HG03439 (cell line): ENCODE measurements around the gene WFDC9.
"Not testable (repeated sequence)": the region's sequence is repeated elsewhere in the genome, so short reads cannot be mapped to it uniquely, and the experiment has no call there.

Experiments
- ATAC-seq: cut with Tn5 transposase; IDR thresholded peaks from one replicate; pipeline ENCODE4 v1.9.1; 2021; ENCODE audit warnings: mild to moderate bottlenecking, moderate library complexity; ENCODE audit not compliant: unreplicated experiment

The WFDC9 gene

GRCh38 chr20:45593498-45593897 lies 37.6 kb downstream of the WFDC9 start:
- ATAC-seq: no peak

GRCh38 chr20:45592574-45593189 lies 38.4 kb downstream of the WFDC9 start:
- ATAC-seq: no peak

- no peak for ATAC-seq
Observed at GRCh38 chr20:45589725-45590124, 41.4 kb downstream of the WFDC9 start.

GRCh38 chr20:45588800-45589199 lies 42.3 kb downstream of the WFDC9 start:
- ATAC-seq: no peak

- not testable (repeated sequence) for ATAC-seq
Observed at GRCh38 chr20:45585986-45586385, 45.1 kb downstream of the WFDC9 start.

GRCh38 chr20:45584294-45584693 lies 46.8 kb downstream of the WFDC9 start:
- ATAC-seq: not testable (repeated sequence)

- ATAC-seq: no peak
Observed at GRCh38 chr20:45583502-45583901, 47.6 kb downstream of the WFDC9 start.

- no peak for ATAC-seq
Observed at GRCh38 chr20:45581702-45582101, 49.4 kb downstream of the WFDC9 start.

GRCh38 chr20:45579184-45579583 lies 51.9 kb downstream of the WFDC9 start, which contains the start of gene WFDC8:
Gene WFDC8 (minus strand): TSS chr20:45579284. CDS start chr20:45579247, 37 bp downstream.
- ATAC-seq: no peak

- no peak for ATAC-seq
Observed at GRCh38 chr20:45578231-45578630, 52.9 kb downstream of the WFDC9 start.

GRCh38 chr20:45576995-45577394 lies 54.1 kb downstream of the WFDC9 start:
- ATAC-seq: no peak

- ATAC-seq: no peak
Observed at GRCh38 chr20:45575931-45576330, 55.2 kb downstream of the WFDC9 start.

- not testable (repeated sequence) for ATAC-seq
Observed at GRCh38 chr20:45569650-45570049, 61.4 kb downstream of the WFDC9 start.

GRCh38 chr20:45564760-45565276 lies 66.3 kb downstream of the WFDC9 start:
- ATAC-seq: no peak
